Bronchial epithelial cell (primary cell): Measurements from ENCODE around the gene ANKRD42. TPM values are rescaled to one million over a fixed set of nuclear protein-coding genes. Genes with fewer than 3 reads are reported as not detected.

ENCODE experiments used
- DNase-seq: peaks from one replicate; pipeline ENCODE4 v3.0.0-alpha.2; 2010; ENCODE audit warnings: low read depth
- FAIRE-seq: peaks from 2 replicates; lab custom pipeline; 2011; peaks lifted over from hg19 to GRCh38; lab: Jason Lieb, UNC
- H3K27me3 ChIP-seq: 2 replicates; pipeline ENCODE4 v1.5.1; 2011; ENCODE audit warnings: low read length; ENCODE audit not compliant: control insufficient read depth, insufficient read depth
- H3K36me3 ChIP-seq: 2 replicates; pipeline ENCODE4 v1.5.1; 2011; ENCODE audit warnings: low read length; ENCODE audit not compliant: control insufficient read depth, insufficient read depth
- H3K4me3 ChIP-seq: 2 replicates; pipeline ENCODE4 v1.5.1; 2011; ENCODE audit warnings: mild to moderate bottlenecking, low read depth, low read length, control low read depth
- total RNA-seq: library from RNA; depleted of rRNA; stranded (reverse); fragments of >200 nt; gene quantifications from 2 replicates; pipeline ENCODE4 v1.2.1, GENCODE V29; 2014
- TF ChIP-seq, protein P1 (sequence below): IDR thresholded peaks from 2 replicates; pipeline ENCODE4 v1.5.1; 2011; ENCODE audit warnings: mild to moderate bottlenecking, moderate library complexity, low read length, control low read depth, inconsistent platforms; ENCODE audit not compliant: insufficient read depth, severe bottlenecking

The ANKRD42 gene
- total RNA-seq, 1 donor from 2014 or later: 4.7 TPM

DNA sequence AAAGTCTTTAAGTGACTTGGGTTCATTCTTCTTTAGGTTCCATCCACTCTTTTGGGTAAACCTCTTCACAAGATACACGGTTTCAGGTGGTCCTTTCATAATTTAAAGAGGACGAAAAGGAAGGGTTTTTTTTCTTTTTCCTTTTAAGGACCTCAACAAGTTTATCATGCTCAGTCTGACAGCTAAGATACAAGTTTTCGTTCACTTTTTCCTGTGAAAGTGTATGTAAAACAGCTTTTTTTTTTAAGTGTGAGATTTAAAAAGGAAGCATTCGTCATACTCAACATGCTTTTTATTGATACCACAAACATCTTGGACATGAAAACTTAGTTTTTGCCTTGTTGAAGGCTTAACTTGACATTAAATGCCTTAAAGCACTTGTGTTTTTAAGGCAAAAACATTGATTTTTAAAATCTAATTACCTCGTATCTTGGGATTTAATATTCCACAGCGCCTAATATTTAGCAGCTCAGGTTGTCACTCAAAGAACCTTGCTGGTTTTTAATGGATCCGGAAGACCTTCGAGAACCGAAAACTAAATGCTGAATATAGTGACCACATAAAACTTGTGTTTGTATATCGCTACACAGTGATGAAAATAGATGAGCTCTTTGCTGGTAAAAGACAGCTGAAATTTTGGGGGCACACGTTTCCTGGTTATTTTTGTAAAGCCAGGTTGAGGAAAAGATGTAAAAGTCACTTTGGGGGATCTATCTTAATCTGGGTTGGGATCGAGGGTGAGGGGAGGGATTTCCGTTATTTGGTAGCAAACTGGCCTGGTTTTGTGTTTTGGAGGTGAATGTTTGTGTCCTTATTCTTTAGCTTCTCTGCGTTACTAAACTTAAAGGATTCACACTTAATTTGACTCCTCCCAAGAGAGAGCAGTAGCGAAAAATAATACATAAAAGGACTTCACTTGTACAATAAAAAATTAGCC is 34.3 kb upstream of the ANKRD42 start:
- FAIRE-seq (no peak), DNase-seq (no peak)
- Histone ChIP-seq H3K4me3 (peak overlapping the region; percentile 98), H3K36me3 (peaks cover 6% of the 10 kb centered on the region), H3K27me3 (no peaks in the 10 kb centered on the region)
- TF ChIP-seq, protein P1, sequence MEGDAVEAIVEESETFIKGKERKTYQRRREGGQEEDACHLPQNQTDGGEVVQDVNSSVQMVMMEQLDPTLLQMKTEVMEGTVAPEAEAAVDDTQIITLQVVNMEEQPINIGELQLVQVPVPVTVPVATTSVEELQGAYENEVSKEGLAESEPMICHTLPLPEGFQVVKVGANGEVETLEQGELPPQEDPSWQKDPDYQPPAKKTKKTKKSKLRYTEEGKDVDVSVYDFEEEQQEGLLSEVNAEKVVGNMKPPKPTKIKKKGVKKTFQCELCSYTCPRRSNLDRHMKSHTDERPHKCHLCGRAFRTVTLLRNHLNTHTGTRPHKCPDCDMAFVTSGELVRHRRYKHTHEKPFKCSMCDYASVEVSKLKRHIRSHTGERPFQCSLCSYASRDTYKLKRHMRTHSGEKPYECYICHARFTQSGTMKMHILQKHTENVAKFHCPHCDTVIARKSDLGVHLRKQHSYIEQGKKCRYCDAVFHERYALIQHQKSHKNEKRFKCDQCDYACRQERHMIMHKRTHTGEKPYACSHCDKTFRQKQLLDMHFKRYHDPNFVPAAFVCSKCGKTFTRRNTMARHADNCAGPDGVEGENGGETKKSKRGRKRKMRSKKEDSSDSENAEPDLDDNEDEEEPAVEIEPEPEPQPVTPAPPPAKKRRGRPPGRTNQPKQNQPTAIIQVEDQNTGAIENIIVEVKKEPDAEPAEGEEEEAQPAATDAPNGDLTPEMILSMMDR: no peak

DNA sequence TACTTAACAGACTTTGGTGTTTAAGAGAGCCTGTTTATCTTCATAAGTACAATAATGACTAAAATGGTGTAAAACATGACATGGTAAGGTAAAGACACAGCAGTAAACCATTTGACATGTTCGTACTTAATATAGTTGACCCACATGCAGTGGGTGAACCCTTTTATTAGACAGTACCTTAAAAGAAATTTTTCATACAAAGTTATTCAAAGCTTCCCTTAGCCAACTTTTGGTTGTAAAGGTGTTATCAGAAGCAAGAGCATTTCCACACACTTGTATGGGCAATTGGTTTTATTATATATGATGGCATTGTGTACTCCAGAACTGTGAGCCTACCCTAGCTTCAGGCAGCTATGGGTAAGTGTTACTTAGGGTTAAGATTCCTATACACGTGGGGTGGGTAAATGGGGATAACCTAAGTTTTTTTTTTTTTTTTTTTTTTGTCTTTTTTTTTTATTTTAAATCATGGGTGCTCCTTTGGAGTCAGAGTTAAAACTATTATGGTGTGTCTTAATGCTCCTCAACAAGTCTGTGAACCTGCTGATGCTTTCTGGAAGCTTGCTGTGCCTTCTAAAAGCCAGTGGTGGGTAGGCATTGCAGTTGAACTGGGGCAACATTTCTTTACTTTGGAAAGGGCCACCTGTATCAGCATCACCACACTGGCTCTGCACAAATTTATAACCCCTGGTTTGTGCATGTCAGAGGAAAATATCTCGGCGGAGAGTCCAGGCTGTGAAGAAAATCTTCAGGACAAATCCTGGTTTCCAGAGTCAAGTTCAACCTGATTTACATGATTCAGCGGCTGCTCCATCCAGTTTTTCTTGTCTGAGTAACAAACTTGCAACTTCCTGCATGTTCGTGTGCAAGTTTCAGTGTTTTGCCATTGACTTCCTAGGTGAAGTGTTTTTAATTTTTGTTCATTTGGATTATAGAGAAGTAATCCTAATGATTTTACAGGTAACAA is 33.3 kb upstream of the ANKRD42 start:
- no peaks in the 10 kb centered on the region for H3K27me3 ChIP-seq
- FAIRE-seq: no peak

DNA sequence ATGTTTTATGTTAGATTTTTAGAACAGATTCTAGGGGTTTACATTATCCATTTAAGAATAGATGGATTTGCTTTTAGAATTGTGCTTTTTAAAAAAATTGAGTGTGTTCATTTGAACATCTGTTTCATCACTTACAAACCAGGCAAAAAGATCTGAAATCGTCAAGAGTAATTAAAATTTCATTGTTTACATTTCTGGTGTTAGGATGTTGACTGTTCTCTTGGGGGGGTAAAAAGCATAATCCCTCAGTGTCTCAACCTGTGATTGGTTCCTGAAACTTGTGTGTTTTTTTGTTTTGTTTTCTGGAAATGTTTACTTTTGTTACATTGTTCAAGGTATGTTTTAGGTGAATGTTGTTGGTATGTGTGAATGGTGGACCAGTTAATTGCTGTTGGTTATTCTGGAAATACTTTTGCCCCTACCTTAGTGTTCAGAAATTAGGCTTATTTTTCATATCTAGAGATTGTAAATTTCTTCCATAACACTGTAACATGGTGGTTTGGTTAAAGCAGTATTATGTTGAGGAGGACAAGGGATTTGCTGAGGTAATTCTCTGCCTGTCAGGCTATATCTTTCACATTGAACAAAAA is 31.8 kb upstream of the ANKRD42 start:
- DNase-seq: no peak
- no peaks in the 10 kb centered on the region for H3K27me3 ChIP-seq
- TF ChIP-seq, protein P1: no peak
- H3K4me3 ChIP-seq: no peak overlapping the region
- H3K36me3 ChIP-seq: peaks cover 9% of the 10 kb centered on the region
- FAIRE-seq: no peak

More for the DNA sequence above, 33.3 kb upstream of the ANKRD42 start:
- peaks cover 9% of the 10 kb centered on the region for H3K36me3 ChIP-seq
- TF ChIP-seq, protein P1: no peak
- peak; percentile 90 for DNase-seq
- H3K4me3 ChIP-seq: peak overlapping the region; percentile 98

- Histone ChIP-seq H3K27me3 (no peaks in the 10 kb centered on the region), H3K36me3 (peaks cover 10% of the 10 kb centered on the region), H3K4me3 (no peak overlapping the region)
- DNase-seq (no peak), FAIRE-seq (no peak)
- TF ChIP-seq, protein P1: no peak
These were observed 31.1 kb upstream of the ANKRD42 start for GRCh38 chr11:83162377-83162776.

DNA sequence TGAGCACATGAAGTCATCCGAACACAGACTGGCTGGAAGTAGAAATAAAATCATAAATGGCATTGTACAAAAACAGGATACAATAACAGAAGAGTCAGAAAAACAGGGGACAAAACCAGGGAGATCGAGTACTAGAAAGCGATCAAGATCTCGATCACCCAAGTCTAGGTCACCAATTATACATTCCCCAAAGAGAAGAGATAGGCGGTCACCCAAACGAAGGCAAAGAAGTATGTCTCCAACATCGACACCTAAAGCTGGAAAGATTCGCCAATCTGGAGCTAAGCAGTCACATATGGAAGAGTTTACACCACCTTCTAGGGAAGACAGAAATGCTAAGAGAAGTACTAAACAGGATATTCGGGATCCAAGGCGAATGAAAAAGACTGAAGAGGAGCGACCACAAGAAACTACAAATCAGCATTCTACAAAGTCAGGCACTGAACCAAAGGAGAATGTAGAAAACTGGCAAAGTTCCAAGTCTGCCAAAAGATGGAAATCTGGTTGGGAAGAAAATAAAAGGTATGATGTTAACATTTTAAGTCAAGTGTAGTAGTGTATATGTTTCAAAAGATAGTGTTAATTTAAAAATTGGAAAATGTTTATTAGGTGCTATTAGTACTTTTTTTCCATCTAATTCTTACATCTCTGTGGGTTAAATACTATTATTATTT is 27.2 kb upstream of the ANKRD42 start:
- peaks cover 20% of the 10 kb centered on the region for H3K36me3 ChIP-seq
- no peak for FAIRE-seq
- TF ChIP-seq, protein P1: no peak

More for the DNA sequence above, 27.2 kb upstream of the ANKRD42 start:
- DNase-seq: no peak
- no peaks in the 10 kb centered on the region for H3K27me3 ChIP-seq
- H3K4me3 ChIP-seq: no peak overlapping the region
